ENCODE data around the gene TMEM156.
A peak's percentile ranks its signal among the peaks of the same experiment; 100 is the strongest.
"Not testable (repeated sequence)": the region's sequence is repeated elsewhere in the genome, so short reads cannot be mapped to it uniquely, and the experiment has no call there.

TMEM156 gene

GRCh38 chr4:38955957-38956356 lies 76.3 kb downstream of the TMEM156 start:
- no peak for DNase-seq

DNA sequence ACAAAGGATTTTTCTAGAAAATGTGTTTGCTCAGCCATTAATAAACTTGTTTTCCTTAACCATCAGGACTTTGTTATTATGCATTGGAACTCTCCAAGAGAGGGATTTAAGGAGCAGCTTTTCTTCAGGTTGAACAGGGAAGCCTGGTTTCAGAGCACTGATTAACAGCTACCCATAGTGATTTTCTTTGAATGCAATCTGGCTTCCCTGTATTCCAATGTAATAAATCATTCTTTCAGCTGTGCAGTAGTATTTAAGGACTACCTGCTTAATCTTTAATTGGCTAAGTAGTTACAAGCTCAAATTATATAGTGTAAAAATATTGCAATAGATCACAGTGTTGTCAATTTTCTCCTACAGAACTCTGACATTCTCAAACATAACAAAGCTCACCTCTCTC lies 77.5 kb downstream of the TMEM156 start:
- peak; percentile 46 for DNase-seq

GRCh38 chr4:38952017-38952416 lies 80.2 kb downstream of the TMEM156 start:
- no peak for DNase-seq

- no peak for DNase-seq
Measured at GRCh38 chr4:38951598-38951997, 80.6 kb downstream of the TMEM156 start.

DNA sequence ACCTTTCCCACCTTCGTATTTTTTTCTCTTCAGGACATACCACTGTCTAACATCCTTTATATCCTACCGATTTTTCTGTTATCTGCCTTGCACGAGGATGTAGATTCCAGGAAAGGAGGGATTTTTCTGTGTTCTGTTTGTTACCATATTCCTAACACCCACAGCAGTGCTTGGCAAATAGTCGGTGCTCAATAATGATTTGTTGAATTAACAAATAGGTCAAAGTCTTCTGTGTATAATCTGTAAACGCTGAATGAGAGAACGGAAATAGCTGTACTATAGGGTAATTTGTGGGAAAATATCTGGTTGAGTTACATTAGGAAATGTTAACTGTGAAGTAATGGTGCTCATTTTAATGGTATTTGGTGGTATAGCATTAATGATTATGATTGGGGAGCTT lies 81.5 kb downstream of the TMEM156 start:
- no peak for DNase-seq

DNA sequence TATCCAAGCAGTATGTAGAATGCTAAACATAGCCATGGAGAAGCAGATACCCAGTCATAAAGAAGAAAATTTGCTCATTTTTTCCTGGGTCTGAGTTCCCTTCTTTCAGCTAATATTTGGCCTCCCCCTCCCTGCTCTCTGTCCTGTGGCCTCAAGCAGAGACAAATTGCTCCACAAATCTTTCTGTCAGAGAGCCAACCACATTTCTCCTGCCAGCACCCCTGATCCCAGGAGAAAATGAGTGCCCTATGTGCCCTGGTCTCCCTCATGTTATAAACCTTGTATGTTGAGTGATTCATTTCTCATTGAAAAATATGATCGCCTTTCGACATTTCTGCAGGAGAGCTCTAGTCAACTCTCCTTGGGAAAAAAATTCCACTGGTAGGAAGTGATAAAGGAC lies 82.0 kb downstream of the TMEM156 start:
- DNase-seq: no peak

DNA sequence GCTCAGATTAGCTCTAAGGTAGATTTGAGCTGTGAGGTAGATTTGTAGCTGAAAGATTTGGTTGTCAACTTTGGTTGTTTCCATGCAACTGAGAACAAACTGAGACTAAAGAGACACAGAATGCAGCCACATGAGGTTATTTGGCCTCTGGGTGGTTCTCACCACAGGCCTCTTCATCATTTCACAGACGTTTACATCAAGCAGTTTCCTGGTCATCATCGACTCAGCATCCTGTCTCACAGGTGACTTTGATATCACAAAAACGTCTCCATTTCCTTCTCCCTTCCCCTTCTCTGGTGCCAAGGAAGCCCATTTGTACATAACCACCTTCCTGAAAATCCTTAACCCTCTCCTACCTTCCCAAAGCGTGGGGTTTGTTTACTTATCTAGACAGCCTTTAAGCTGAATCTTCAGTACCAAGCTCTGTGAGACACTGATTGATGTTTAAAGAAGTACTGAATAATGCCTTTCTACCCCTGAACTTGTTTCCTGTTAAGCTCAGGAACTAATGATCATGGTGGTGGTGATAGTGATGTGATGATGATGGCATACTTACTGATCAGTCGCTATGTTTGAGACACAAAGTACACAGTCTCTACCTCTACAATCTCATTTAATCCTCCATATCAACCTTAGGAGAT lies 82.7 kb downstream of the TMEM156 start:
- DNase-seq: no peak

DNA sequence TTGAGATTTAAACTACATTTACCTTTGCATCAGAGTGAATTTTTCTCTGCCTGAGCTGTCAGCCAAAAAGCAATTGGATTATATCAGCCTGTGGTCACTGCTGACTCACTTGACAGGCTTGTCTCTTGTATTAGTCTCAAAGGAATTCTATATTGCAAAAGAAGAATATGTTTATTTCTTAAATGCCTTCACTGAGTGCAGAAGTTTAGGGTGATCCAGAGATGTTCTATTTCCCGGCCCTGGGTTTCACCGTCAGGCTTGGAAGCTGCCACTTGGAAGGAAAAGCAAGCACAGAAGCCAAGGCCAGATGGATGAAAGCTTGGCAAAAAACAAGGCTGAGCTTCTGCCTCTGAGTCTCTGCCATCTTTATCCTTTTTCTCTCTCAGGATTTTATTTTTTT lies 83.7 kb downstream of the TMEM156 start:
- DNase-seq: peak; percentile 61

DNA sequence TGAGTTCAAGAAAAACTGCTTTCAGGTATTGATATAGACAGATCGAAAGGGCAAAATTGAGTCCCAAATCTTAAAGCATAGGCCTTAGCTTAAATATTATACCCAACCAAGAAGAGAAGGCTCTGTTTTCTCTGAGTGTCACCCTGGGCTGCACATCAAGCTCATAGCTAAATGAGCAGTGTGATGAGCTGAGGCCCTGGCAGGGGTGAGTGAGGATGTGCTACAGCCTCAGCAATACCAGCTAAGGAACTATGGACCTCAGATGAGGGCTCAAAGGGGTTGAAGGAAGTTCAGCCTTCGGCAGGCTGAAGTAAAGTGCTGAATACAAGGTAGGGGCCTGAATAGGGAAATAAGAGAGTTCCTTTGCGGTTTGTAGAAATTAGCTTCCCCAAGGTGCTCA lies 85.3 kb downstream of the TMEM156 start:
- DNase-seq: no peak

GRCh38 chr4:38944440-38944839 lies 87.8 kb downstream of the TMEM156 start:
- DNase-seq: no peak

DNA sequence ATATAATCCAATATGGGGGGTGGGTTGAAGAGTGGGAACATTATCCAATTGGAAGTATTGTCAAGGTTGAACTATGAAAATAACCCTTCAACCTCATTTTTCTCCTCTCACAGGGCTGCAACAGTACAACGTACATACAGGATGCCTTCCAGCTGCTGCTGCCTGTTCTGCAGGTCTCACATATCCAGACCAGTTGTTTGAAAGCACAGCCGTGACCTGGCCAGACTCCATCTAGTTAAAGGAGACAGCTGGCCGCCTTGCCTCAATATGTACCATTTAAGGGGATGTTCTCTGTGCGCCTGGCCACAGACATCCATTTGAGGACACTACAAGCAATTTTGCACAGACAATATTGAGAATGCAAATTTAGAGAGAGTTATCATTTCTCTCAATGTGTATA lies 88.9 kb downstream of the TMEM156 start:
- DNase-seq: peak; percentile 28

DNA sequence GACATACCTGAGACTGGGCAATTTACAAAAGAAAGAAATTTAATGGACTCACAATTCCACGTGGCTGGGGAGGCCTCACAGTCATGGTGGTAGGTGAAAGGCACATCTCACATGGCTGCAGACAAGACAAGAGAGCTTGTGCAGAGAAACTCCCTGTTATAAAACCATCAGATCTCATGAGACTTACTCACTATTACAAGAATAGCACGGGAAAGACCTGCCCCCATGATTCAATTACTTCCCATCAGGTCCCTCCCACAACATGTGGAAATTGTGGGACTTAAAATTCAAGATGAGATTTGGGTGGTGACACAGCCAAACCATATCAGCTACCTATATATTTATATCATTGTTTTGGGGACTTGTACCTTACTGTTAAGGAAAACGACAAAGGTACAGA lies 90.3 kb downstream of the TMEM156 start:
- not testable (repeated sequence) for DNase-seq

- DNase-seq: no peak
Measured at GRCh38 chr4:38940476-38940875, 91.7 kb downstream of the TMEM156 start.

- no peak for DNase-seq
Measured at GRCh38 chr4:38939165-38939564, 93.0 kb downstream of the TMEM156 start.

DNA sequence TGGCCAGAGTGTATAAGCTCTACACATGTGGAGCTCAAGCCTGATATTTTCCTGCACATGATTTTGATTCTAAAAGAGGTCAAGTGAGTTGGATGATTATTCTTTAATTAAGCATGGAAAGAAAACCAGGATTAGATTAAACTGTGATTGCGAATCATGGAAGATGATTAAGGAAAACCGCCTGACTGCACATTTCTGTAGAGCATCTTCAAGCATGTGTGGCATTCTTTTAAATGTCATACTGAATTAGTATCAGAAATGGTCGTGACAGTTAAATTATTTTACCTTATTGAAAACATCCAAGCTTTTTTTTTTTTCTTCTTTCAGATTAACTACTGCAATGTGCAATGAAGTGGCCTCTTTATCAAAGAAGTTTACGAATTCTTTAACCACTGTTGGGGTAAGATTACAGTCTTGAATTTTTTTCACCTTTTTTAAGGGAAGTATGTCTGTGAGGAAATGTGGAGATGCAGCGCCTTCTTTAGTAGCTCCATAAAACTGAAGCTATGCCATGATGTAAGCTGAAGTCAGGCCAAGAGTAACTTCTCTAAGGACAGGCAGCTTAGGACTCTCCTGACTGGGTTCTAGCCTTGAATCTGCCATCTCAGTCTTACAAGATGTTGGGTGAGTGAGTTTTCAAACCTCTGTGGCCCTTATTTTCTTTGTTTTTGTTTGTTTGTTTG lies 96.7 kb downstream of the TMEM156 start:
- no peak for DNase-seq

GRCh38 chr4:38931125-38931524 lies 101.1 kb downstream of the TMEM156 start:
- no peak for DNase-seq

- DNase-seq: peak; percentile 36
Measured at GRCh38 chr4:38930707-38931106, 101.5 kb downstream of the TMEM156 start.

- peak; percentile 84 for DNase-seq
Measured at GRCh38 chr4:38930204-38930603, 102.0 kb downstream of the TMEM156 start.

DNA sequence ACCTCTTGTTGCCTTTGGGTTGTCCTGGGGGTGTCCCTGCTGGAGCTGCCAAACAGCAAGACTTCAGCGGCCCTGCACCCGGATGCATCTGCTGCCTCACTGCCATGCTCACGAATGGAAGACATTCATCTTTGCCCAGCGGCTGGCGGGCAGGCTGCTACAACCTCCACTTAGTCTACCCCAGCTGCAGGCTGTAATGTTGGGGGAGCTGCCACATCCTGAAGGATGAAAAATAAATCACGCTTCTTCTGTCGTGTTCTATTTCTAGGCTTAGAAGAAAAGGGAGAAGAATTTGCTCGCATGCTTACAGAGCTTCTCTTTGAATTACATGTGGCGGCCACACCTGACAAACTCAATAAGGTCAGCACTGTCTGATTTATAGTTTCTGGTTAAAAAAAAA lies 103.2 kb downstream of the TMEM156 start:
- DNase-seq: no peak

GRCh38 chr4:38928568-38928967 lies 103.6 kb downstream of the TMEM156 start:
- DNase-seq: no peak

- peak; percentile 38 for DNase-seq
Measured at GRCh38 chr4:38926896-38927295, 105.3 kb downstream of the TMEM156 start.

DNA sequence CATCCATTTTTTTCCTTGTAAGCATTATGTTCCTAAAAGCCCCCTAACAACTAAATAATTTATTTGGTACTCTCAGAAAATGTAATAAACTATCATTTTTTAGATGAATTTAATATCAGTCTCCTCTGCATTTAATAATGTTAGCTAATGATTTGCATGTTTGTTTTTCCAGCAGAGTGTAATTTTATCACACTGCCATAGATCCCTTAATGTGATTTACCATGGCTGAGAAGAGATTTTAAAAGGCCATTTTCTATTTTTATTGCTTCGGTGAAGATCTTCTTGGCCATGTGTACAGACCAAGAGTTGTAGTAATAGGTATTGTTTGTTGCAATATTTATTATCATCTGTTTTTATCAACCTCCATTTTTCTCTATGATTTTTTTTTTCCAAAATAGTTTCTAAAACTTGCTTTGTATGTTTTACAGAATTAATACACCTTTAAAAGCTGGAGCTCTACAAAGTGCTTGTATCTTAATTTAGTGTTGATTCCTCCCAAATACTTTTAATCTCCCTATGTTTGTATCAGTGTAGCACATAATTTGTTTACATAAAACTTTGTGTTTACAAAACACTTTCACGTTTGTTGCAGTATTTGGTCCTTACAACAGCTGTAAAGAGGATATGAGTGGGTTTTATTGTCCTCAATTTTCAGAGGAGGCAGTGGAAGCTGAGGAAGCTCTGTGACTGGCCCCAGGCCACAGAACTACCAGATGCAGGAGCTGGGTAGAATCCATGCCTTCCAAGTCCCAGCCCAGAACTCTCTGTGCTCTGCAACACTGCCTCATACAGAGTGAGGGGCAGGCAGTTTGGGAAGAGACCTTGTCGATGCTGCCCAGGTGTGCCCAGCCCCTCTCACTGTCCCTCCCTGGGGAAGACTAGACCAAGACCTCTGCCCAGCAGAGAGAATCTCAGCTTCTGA lies 106.5 kb downstream of the TMEM156 start:
- DNase-seq: peak; percentile 73

DNA sequence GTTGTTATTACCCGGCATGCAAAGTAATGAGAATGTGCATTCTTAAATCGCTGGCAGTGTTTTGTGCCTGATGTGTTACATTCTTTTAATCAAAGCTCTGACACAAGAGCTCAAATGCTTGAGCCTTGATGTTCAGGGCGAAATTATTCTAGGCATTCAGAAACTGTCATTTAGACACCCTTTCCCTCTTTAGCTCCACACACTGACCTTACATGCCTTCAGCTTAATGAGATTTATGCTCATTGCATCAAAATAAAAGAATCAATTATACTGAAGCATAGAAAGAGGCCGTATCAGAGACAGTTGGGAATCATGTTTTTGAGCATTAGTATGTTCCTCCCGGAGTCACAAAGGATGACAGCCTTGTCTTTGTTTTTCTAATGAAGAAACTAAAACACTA lies 107.9 kb downstream of the TMEM156 start:
- DNase-seq: peak; percentile 62

GRCh38 chr4:38923746-38924145 lies 108.5 kb downstream of the TMEM156 start:
- no peak for DNase-seq

Measured in NCI-H82 (cell line).